GM19397 (cell line): ENCODE results near the gene PRKACG.

Experiments used
- ATAC-seq: cut with Tn5 transposase; IDR thresholded peaks from one replicate; pipeline ENCODE4 v1.9.1; 2021; ENCODE audit warnings: mild to moderate bottlenecking, moderate library complexity; ENCODE audit not compliant: unreplicated experiment

PRKACG gene

DNA sequence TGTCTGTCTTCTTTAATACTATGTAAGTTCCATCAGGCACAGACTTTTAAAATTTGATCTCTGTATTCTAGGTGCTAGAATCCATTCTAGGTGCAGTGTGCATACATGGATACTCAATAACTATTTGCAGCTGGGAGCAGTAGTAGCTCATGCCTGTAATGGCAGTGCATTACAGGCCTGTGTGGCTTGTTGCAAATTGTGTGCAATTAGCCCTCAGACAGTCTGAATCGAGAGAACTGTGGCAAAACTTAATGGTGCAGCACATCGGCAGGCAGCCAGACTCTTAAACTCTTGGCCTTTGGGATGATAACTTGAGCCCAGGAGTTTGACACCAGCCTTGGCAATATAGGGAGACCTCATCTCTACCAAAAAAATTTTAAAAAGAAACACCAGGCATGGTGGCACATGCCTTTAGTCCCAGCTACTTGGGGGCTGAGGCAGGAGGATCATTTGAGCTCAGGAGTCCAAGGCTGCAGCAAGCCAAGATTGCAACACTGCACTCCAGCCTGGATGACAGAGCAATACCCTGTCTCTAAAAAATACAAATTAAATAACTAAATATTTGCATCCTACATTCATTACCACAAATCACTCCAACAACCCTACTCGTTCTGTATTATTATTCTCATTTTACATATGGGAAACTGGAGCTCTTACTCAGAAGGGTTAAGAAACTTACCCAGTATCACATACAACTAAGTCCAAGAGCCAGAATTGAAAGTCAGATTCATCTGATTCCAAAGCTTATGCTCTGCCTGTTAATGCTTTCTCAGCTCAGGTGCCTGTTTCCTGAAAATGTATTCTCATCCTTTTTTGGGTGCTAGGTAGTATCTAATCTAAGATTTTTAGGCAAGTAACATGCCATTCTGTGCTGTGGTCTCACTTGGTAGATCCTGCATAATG lies 30.1 kb downstream of the PRKACG start:
- no peak for ATAC-seq

DNA sequence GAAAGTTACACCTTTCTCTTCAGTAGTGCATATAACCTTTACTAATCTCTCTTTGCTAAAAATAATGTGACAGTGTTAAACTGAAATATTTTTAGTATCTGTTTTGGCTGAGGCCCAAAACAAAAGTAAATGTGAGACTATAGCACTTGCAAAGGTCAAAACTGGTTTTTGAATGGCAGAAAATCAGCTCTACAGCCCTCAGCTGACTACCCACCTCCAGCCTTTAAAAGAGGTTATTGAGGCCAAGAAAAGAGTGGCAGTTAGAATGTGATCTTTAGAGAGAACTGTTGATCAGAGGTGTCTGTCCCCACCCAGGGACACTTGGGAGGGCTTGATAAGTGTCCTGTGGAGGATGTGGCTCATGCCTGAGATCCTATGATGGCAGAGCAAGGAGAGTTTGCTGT lies 30.9 kb downstream of the PRKACG start:
- no peak for ATAC-seq

DNA sequence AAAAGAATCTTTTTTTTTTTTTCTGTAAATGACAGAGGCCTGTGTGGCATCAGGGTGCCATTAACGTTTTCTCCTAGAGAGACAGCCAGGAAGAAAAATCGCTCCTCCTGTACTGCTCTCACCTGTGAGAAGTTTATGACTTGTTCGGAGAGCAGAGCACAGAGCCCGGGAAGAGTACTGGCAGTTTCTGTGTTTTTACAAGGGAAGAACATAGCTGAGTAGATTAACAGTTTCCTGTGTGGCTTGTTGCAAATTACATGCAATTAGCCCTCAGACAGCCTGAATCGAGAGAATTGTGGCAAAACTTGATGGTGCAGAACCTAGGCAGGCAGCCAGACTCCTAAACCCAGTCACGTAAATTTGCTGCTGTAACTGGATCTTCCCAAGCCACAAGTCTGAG lies 32.1 kb downstream of the PRKACG start:
- peak; percentile 62 for ATAC-seq

DNA sequence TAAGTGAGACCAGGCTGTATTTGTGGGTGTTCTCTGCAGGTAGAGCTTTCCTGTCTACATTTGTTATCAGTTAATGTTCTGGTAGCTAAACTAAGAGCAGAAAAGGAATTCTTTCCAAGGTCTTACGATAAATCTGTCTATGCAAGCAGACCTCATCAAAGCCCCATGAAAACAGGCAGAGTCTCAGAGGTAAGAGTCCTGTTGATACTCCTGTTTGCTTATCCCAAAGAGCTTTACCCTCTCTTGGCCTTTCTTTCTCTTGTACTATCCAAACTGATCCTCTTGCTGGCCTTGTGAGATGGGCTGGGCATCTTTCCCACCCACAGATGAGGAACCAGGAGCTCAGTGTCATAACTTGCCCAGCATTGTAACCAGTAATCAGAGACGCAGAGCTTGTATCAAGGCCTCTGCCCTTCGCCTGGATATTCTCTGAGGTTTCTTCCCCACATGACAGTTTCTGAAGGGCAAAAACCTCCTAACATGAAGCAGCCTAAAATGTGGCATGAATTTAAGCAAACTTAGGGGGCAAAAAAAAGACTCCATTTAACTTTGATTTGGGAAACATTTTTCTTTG lies 33.5 kb downstream of the PRKACG start:
- ATAC-seq: no peak

DNA sequence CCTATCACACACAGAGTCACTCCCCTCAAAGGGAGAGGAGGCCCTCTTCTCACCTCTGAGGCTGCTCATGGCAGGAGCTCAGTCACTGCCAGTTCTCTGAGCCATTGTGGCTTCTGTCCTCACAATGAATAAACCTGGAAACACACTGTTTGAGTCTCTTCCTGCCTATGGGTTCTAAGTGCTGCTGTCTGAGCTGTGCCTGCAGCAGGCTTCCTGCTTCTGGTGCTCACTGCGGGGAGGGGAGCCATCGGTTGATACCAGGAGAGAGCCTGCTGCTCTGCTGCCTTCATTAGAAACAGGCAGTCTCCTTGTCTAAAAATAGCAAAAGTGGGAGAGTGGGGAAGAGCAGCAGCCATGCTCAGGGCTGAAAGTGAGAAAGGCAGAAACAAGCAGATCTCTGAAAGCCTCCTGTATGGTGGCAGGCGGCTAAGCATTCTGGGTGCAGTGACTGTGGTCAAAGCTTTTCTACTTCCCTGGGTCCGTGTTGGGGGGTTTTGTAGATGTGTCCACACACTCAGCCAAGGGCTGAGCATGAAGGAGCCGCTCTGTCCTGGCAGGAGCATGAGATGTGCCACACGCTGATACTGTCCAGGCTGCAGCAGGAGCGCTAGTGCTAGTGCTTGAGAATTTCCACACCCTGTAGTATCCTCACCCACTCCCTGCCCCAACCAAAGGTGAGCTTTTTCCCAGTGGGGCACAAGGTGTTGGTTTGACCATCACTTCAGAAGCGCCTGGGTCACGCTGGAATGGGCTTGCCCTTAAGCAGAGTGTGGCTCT lies 34.2 kb downstream of the PRKACG start:
- no peak for ATAC-seq

GRCh38 chr9:68978501-68978900 lies 35.4 kb downstream of the PRKACG start:
- no peak for ATAC-seq

GRCh38 chr9:68978066-68978465 lies 35.8 kb downstream of the PRKACG start:
- no peak for ATAC-seq

DNA sequence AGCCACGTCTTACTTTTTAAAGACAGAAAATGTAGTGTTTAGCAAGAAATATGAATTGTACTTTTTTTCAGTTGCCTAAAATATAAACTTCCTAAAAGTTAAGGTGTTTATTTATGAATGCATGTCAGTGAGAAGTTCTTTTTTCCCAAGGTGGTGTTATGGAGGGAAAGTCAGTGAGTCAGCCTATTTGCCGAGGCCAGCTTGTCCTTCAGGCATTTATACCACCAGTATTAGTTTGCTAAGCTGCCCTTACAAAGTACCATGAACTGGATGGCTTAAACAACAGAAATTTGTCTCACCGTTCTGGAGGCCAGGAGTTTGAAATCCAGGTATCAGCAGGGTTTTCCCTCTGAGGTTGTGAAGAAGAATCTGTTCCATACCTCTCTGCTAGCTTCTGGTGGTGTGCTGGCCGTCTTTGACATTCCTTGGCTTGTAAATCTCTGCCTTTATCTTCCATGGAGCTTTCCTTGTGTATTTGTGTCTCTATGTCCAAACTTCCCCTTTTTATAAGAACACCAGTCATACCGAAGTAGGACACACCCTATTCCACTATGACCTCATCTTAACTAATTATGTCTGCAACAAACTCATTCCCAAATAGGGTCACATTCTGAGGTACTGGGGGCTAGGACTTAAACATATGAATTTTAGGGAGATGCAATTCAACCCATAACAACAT lies 38.4 kb downstream of the PRKACG start:
- ATAC-seq: no peak

GRCh38 chr9:68974901-68975300 lies 39.0 kb downstream of the PRKACG start:
- no peak for ATAC-seq

DNA sequence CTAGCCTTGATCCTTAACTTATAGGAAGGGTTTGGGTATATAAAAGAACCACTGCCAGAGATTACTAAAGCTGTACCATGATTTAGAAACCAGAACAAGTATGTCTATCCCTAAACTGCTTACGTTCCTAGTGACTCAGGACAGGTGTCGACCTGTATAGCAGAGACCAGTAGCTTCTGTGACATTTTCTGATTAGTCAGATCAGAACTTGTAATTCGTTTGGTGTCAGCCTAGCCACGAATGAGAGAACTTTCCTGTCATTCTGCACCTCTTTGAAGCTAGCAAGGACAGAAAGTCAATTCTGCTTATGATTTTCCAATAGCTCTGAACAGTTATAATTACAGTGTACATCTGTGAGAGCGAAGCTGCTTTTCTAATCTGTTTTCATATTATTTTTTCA lies 39.5 kb downstream of the PRKACG start:
- peak; percentile 83 for ATAC-seq

GRCh38 chr9:68973619-68974018 lies 40.3 kb downstream of the PRKACG start:
- ATAC-seq: no peak

DNA sequence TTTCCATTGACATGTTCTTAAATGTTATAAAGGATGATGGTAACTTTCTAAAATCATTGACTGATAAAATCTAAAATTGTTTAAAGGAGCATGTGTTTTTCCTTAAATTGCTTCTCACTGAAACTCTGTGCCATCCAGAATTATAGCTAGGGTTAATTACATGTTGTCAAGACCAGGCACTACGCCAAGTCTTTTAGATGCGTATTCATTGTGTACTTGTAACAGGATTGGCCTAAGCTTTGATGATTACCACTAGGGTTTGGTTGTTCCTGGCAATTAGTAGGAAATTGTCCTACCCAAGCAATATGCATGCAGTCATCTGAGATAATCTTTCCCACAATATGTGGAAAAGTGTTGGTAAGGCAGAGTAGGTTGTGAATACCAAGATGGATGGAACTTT lies 43.8 kb downstream of the PRKACG start:
- ATAC-seq: no peak

GRCh38 chr9:68969538-68969937 lies 44.4 kb downstream of the PRKACG start:
- ATAC-seq: no peak

- no peak for ATAC-seq
Measured at GRCh38 chr9:68967800-68968199, 46.1 kb downstream of the PRKACG start.

DNA sequence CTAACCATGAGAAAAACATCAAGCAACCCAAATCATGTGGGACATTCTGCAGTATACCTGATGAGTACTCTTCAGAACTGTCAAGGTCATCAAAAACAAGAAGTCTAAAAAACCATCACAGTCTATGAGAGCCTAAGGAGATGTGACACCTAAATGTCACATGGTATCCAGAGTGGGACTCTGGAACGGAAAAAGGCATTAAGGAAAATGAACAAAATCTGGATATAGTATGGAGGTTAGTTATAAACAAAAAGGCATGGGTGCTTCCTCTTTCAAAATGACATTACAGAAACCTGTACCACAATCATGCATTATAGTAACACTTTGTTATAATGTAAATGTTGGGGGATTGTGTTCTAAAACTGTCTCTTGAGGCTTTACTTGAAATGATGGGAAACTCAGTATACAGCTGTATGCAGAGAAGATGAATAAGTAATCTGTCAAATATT lies 47.4 kb downstream of the PRKACG start:
- peak; percentile 74 for ATAC-seq

DNA sequence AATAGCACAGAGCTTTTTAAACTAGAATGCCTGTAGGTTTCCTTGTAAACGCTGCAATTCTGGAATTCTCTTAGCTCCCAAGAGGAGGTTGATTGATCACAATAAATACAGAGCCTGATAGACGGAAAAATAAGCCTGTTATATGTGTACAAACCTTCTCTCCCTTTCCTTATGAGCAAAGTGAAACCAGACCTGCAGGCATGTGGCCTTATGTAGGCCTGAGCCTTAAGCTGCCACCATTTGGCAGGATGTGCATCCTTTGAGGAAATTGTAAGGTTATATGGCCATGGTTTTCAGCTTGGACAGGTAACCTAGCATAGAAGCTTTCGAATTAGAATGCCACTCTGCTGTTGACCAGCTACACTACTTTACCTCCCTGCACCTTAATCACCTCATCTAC lies 49.1 kb downstream of the PRKACG start:
- no peak for ATAC-seq

- no peak for ATAC-seq
Measured at GRCh38 chr9:68964102-68964541, 49.8 kb downstream of the PRKACG start.

- no peak for ATAC-seq
Measured at GRCh38 chr9:68963416-68963815, 50.5 kb downstream of the PRKACG start.
